SH-SY5Y (cell line): Measurements from ENCODE around the gene MS4A4E.

Experiments used
- GATA2 ChIP-seq: IDR thresholded peaks from 2 replicates; pipeline ENCODE4 v1.6.1; 2011; ENCODE audit warnings: mild to moderate bottlenecking, low read depth, low read length
- GATA3 ChIP-seq: IDR thresholded peaks from 2 replicates; pipeline ENCODE4 v1.6.1; 2011; ENCODE audit warnings: low read depth, mild to moderate bottlenecking, low read length, moderate library complexity

DNA sequence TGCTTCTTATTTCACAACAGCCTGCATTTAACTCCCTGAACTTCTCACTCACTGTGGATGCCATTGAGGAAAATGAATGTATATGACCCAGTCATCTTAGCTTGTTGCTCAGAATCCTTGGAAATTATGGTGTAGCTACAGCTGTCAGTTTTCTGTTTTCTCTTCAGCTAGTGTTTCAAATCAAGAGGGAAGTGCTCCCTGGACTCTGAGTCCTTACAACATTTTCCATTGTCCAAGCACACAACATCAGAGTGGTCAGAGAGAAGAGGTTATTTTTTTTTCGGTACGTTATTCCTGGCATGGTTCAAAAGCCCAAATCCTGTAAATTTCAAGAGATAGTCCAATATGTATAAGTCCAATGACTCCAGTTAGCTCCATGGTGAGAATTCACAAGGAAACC lies 83.7 kb downstream of the MS4A4E start:
- TF ChIP-seq GATA2 (no peak), GATA3 (no peak)
